KBM-7 (cell line): ENCODE measurements around the gene IL36A.

Experiments
- DNase-seq: peaks from one replicate; pipeline ENCODE4 v3.0.0-alpha.2; 2015
- in situ Hi-C: fragments of 300-500 bp; cut with MboI; formaldehyde crosslinking; loops from 2 replicates; pipeline ENCODE4 v1.14.3; 2020; ENCODE audit warnings: low sequenced_read_pairs, low pct_unique_long_range_greater_than_20kb, mixed read lengths

IL36A gene

DNA sequence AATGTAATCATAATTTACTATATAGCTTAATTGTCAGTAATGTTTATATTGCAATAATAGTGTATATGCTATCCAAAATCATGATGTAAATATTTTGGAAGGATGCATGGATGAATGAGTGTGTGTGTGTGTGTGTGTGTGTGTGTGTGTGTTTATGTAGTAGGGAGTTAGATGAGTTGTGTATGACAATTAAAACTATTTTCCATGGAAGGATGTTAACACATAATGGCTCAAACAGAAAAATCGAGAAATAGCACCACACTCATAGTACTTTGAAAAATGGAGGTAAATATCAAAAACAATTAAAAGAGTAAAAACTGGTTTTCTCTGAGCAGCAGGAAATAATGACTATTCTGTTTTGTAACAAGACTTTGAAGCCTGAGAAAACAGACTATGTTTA lies 8.1 kb upstream of the IL36A start:
- in situ Hi-C loops, result no loop called here
- DNase-seq, result no peak

DNA sequence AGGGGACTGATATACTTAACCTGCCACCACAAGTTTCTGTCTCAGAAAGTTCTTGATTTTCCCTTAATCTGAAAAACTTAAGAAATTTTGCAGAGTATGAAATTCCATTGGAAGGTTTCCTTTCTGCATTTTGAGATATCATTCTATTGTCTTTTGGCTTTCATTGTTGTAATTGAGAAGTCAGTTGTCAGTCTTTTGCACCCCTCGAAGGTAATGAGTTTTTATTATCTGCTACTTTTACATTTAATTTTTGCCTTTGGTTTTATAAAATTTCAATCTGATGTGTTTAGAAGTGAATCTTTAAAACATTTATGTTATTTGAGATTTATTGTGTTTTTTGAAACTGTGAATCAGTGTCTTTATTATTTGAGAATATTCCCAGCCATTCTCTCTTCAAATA lies 4.8 kb upstream of the IL36A start:
- in situ Hi-C loops, result no loop called here

DNA sequence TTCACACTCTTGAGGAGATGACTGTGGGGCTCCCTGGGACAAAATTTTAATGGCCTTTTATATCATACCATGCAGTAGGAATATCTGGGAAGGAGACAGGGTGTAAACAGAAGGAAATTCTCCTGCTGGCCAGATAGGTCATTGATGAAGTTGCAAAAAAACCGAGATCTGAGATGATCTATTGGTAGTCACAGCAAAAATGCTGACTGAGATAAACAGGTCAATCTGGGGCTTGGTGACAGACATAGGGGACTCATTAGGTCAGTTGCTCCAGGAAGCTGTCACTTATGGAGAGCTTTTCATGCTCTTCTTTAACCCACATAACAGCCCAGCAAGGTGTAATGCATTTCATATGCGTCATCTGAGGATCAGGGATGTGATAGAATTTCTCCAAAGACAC lies 2.6 kb upstream of the IL36A start:
- no peak for DNase-seq
- in situ Hi-C loops, result no loop called here

More for the DNA sequence above, 4.8 kb upstream of the IL36A start:
- no peak for DNase-seq

DNA sequence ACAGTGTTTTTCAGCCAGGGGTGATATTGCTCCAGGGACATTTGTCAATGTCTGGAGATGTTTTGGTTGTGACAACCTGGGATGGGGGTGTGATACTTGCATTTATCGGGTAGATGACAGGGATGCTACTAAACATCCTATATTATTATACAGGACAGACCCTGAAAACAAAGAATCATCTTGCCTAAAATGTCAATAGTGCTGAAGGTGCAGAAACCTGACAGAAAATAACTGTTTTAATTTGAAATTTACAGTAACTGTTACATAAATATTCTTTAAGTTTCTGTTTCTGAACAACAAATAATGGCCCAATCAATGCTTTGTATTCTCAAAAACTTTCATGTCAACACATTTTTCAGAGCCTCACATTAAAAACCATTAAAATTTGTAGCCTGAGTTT lies 2.0 kb downstream of the IL36A start:
- in situ Hi-C loops, result no loop called here
- DNase-seq, result no peak

DNA sequence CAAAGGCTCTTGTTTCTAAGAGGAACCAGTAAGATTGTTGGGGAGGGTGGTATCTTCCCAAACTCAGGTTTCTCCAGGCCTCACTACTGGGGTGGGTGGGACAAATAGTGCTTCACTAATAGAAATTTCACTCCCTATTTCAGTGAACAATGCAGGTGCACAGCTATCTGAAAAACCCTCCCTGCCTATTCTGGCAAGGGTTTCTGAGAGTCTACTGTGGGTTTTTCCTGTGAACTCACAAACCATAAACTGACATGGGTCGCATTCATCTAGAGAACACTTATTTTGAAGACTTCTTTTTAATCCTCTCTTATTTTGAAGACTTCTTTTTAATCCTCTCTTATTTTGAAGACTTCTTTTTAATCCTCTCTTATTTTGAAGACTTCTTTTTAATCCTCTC lies 4.4 kb downstream of the IL36A start:
- in situ Hi-C loops, result no loop called here
- DNase-seq, result no peak

DNA sequence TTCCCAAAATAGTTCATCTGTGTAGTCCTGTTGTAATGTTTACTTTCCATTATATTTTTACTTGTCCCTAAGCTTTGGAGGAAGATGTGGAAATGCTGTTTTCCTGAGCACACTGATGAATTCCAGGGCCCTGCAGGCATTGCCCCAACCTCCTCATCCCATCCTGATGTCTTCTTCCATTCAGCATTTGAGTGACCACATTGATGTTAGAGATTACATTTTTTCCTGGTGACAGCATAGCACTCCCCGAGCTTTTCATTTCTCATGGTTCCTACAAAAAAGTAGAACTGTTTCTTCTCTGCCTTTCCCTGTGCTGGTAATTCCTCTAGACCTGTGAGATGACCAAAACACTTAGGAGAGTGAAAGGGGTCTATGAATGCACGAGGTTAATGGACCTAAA lies 4.8 kb downstream of the IL36A start:
- in situ Hi-C loops, result no loop called here
- DNase-seq, result no peak

DNA sequence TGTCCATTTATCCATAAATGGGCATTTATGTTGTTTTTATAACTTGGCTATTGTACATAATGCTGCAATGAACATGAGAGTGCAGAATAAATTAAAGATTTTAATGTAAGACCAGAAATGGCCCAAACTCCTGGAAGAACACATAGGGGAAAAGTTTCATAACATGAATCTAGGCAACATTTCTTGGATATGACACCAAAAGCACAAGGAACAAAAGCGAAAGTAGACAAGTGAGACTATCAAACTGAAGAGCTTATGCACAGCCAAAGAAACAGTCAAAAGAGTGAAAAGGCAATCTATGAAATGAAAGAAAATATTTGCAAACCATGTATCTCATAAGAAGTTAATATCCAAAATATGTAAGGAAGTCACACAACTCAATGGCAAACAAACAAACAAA lies 5.8 kb downstream of the IL36A start:
- no peak for DNase-seq
- in situ Hi-C loops, result no loop called here

DNA sequence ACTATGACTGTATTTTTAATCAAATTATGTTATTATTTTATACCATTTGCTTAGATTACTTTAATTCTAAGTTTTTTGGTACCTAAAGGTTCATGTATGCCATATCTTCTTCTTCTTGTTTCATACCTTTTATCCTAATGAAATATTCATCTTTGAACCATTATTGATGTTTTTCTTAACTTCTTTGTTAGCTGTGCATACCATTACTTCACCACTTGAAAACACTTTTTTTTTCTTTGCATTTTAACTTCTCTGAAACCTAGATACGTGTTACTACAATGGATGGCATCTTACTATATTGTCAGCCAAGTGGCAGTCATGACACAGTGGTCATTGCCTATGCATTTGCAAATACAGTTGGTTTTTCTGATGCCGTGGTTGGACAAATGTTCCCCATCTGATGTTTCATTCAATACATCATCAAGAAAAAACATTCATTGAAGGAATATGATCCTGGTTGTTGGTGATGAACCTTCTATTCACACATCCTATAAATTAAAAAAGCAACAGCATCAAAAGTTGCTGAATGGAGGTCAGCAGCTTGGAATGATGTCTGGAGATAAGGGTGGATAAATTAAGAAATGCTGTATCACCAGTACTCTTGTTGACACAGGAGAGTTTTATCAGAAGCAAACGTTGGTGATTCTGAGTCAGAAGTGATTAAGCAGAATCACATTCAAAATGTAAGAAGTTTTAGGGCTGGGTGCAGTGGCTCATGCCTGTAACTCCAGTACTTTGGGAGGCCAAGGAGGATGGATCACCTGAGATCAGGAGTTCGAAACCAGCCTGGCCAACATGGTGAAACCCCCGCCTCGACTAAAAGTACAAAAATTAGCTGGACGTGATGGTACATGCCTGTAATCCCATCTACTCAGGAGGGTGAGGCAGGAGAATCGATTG lies 7.4 kb downstream of the IL36A start:
- no peak for DNase-seq

DNA sequence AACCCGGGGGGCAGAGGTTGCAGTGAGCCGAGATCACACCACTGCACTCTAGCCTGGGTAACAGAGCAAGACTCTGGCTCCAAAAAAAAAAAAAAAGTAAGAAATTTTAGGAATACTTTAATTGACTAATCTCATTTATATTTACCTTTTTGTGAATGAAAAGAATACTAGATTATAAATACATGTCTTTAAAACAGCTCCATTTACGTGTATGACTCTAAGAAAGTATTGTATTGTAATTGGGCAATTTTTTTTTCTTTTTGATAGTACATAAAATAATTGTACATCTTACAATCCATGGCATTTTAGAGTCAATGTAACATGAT lies 8.0 kb downstream of the IL36A start:
- in situ Hi-C loops, result no loop called here

More for the DNA sequence above, 7.4 kb downstream of the IL36A start:
- in situ Hi-C loops, result no loop called here

DNA sequence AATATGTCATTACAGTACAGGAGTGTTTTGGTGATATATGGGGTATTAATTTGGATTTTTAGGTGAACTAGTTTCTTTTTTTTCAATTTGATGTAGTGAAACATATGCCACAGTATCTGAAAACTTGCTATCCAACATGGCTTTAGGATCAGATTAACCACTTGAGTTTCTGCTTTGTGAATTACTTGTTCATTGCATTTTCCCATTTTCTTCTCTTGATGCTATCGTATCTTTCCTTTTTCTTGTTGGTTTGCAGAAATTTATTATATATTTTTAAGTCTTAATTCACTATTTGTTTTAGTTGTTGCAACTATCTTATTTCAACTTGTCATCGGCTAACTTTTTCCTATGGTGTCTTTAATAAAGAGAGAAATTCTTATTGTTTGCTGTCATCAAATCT lies 8.8 kb downstream of the IL36A start:
- DNase-seq, result no peak
- in situ Hi-C loops, result no loop called here

More for the DNA sequence above, 8.0 kb downstream of the IL36A start:
- DNase-seq, result no peak

DNA sequence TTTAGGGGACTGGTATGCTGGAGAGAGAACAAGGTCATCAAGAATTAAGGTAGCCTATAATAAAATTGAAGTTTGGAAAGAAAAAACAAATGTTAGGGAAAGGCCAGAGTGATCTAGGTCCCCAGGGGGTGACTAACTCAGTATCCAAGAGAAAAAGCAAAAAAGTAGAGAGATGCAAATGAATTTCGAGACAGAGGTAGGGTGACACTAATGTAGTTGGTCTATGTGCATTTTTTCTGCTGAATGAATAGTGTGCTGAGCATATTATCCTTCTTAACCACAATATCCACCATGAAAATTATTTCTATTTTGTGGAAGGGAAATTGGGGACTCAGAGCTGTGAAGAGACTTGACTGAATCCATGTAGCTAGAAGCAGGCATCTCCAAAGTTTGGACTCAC lies 9.8 kb downstream of the IL36A start:
- in situ Hi-C loops, result no loop called here

DNA sequence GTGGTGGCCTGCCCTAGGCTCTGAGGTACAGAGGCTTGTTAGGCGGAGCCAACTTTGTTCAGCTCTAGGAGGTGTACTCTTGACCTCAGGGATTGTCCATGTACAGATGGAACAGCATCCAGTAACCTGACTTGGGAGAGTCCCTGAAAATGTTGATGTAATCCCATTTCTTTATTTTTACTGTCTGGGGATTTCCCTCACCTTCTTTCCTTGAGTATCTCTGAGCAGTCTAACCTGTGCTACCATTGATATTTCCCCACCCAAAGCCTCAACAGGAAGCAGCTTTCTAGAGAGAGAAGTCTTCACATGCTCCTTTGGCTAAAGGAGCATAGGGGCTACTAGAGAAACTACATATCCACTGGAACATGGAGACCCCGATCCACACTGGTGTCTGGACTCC lies 10.4 kb downstream of the IL36A start:
- in situ Hi-C loops, result no loop called here
- no peak for DNase-seq

More for the DNA sequence above, 9.8 kb downstream of the IL36A start:
- no peak for DNase-seq

DNA sequence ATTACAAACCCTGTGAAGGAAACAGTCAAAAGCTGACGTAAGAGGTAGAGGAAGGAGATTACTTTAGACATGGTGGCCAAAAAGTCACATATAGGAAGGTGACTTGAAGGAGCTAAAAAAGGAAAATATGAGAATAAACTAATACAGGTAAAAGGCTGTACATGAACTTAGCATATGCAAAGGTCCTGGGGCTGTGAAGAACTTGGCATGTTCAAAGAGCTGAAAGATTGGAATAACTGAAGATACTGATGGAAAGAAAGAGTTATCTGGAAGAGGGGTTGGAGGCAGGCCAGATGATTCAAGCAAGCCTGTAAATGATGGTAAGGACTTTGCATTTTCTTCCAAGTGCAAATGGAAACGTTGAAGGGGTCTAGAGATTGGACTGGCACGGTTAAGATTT lies 13.2 kb downstream of the IL36A start:
- DNase-seq, result no peak
- in situ Hi-C loops, result no loop called here

DNA sequence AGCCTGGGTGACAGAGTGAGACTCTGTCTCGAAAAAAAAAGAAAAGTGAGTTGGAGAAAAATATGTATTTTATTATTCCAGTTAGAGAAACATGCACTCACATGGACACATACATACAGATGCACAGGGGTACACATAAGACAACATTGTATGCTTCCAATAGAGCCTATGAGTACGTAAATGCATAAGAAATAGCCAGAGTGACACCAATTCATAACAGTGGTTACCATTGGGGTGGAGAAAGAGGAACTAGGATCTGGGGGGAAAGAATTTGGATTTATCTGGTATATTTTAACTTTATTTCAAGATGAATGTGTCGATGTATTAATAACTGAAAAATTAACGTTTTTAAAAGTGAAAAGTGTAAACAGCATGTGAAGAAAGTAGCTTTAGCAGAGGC lies 16.1 kb downstream of the IL36A start:
- in situ Hi-C loops, result no loop called here
- no peak for DNase-seq

DNA sequence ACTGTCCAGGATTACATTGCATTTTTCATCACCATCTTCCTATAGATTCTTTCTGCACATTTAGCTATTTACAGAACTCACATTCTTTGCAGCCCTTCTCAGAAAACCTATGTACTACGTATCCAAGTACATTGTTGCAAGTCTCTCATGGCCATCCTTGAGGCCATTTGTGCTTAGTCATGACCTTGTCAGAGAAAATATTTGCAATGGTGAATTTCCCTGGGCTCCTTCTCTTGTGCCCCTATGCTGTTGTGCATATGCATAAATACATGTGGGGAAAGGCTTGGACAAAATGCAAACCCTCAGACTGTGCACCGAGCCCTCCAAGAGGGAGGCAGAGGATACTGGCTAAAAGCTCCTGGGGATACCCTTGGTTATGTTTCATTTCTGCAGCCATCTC lies 19.5 kb downstream of the IL36A start:
- in situ Hi-C loops, result no loop called here

DNA sequence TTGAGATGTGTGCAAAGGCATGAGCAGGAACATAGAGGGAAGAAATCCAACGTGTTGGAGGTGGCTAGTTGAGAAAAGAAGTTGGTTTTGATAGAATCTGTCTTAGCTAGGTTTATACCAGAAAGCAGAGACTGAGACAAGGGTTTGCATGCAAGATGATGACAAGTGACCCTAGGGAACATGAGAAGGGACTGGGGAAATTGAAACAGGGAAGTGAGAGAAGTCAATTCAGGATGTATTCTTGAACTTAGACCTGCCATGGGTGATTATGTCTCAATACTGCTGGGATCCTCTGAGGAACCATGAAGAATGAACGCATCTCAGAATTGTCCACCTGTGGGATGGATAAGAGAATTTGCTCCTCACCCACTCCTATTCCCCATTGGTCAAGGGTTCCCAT lies 20.5 kb downstream of the IL36A start:
- in situ Hi-C loops, result no loop called here
- no peak for DNase-seq

More for the DNA sequence above, 19.5 kb downstream of the IL36A start:
- no peak for DNase-seq

DNA sequence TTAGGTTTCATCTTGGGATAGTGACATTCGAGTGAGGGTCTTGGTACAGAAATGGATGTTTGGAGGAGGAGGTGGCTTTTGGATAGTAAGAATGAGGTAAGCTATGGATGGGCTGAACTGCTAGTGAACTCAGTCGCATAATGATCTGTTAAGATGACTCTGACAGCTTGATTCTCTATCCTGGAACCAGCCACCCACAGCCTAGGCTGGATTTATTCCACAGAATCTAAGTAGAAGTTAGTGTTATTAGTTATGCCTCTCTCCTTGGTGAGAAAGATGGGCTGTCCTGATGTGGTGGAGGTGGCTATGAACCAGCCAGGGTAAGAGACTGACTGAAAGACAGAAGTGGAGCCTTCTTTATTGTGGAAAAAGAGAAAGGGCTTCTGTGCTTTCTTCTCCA lies 22.4 kb downstream of the IL36A start:
- in situ Hi-C loops, result no loop called here
- no peak for DNase-seq

DNA sequence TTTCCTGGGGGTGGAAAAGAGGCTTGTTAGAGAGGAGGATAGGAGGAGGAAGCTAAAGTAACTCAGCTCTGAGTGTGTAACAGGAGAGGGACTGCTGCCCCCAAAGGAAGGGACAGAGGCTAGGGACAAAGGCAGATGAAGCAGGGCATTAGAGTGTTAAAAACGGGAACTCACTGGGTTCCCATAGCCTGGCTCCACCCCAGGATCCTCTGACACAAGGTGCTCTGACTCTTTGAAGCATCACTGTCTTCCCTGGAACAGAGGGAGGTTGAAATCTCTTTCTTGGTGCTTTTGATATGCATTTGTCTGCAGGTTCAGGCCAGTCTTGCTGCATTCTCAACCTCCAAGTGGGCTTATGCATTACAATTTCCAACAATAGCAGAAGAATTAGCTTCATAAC lies 22.9 kb downstream of the IL36A start:
- in situ Hi-C loops, result no loop called here
- DNase-seq, result no peak

DNA sequence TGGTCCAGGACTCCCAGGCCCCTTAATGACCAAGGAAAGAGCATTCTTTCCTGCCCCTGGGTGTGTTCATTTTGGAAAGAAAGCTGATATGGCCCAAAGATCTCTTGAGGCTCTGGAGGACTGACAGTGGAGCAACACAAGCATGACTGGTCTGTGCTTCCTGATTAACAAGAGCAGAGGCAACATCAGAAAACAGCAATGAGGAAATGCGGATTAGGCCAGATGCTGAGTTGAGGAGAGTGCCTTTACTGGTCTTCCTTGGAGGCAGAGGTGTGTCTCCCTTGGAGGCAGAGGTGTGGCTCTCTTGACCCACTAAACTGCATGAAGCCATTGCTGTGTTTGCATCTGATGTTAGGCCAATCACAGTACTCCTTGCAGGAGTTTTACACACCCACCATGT lies 27.5 kb downstream of the IL36A start:
- in situ Hi-C loops, result no loop called here
- DNase-seq, result no peak

DNA sequence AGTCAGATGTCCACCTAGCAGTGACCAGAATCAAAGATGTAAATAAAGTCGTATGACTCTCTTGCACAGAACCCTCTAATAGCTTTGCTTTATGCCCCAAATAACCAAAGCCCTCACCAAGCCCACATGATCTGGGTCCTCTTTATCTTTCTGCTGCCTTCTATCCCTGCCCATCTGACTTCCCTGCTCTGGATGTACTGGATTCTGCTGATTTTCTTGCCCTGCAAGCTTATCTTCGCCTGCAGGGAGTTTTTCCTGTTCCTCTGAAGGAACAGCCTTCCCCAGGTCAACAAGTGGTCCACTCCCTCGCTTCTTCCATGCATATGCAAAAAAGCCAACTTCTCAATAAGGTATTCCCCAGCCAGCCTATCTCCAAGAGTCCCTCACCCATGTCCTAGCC lies 28.8 kb downstream of the IL36A start:
- DNase-seq, result no peak
- in situ Hi-C loops, result no loop called here

DNA sequence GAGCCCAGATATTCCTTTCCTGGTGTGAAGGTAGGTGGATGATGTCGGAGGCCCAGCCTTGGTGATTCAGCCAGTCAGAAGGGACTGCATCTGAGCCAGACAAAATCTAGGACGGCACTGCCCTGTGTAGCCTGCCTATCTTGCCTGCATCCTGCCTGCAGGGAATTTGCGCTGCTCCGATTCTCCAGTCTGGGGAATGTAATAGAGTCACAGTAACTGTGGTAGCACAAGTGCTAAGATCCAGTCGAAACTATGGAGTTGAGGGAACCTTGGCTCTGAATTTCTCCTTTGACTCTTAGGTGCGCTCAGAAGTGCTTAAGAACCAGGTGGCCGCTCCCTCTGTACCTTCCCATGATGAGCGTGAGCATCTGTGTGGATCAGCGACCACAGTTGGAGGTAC lies 31.5 kb downstream of the IL36A start:
- in situ Hi-C loops, result no loop called here
- DNase-seq, result no peak
